HepG2 (cell line): ENCODE measurements around the gene PREX1. TPM values are rescaled to one million over a fixed set of nuclear protein-coding genes. Genes with fewer than 3 reads are reported as not detected.

Experiments used
- BRCA1 ChIP-seq: sonication (generic); formaldehyde crosslinking; IDR thresholded peaks from 2 replicates; pipeline ENCODE4 v1.4.0; 2020; ENCODE audit warnings: missing genetic modification reagents
- REPIN1 ChIP-seq: sonication (generic); formaldehyde crosslinking; IDR thresholded peaks from 2 replicates; pipeline ENCODE4 v1.8.0; 2022; ENCODE audit warnings: missing genetic modification reagents, low read depth, mild to moderate bottlenecking, borderline replicate concordance
- polyA plus RNA-seq, 8 experiments: library from polyadenylated mRNA; depleted of rRNA in 3 of 8; stranded (reverse) in 7 of 8; unstranded in 1 of 8; fragments of >200 nt; fragmentation: Illumina TruSeq in 4 of 8; extraction: Trizol in 4 of 8; gene quantifications; 2 replicates each; pipeline versions ENCODE4 v1.2.1 to v1.2.3, GENCODE V29; 2011 to 2016; ENCODE audit warnings: low read depth in 4 of 8, missing spikeins in 1 of 8, mixed read lengths in 1 of 8; ENCODE audit not compliant: insufficient read depth in 1 of 8
- total RNA-seq, 5 experiments: library from RNA; depleted of rRNA; stranded (reverse); fragments of >200 nt; fragmentation: Illumina TruSeq; extraction: Trizol; gene quantifications; 2 replicates each; pipeline ENCODE4 v1.2.3, GENCODE V29; 2016; ENCODE audit warnings: low read depth in 1 of 5
- TF ChIP-seq, protein P1 (sequence below): sonication (generic); formaldehyde crosslinking; IDR thresholded peaks from 2 replicates; pipeline ENCODE4 v1.4.0; 2020; ENCODE audit warnings: mild to moderate bottlenecking, missing genetic modification reagents, borderline replicate concordance
- TF ChIP-seq, protein P2 (sequence below): sonication (generic); formaldehyde crosslinking; IDR thresholded peaks from 2 replicates; pipeline ENCODE4 v1.4.0; 2020; ENCODE audit warnings: missing genetic modification reagents, mild to moderate bottlenecking, borderline replicate concordance
- TF ChIP-seq, protein P3 (sequence below): sonication (generic); formaldehyde crosslinking; IDR thresholded peaks from 2 replicates; pipeline ENCODE4 v1.9.0; 2021; ENCODE audit warnings: mild to moderate bottlenecking, missing genetic modification reagents

The PREX1 gene
- total and polyA plus RNA-seq, 2 of the 13 experiments (the other 11 are each of a cell fraction or from before 2014, with no cell fraction given): 0.02 to 0.04 TPM

DNA sequence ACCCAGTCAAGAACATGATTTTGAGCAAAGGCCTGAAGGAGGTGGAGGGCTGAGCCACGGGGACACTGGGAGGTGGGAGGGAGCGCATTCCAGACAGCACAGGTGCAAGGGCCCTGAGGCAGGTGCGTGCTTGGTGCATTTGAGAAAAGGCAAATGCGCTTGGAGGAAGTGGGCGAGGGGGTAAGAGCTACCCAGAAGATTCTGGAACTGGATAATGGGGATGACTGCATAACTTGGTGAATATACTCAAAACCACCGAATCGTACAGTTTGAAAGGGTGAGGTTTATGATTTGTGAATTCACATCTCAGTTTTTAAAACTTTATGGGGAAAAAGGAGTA is 9.8 kb downstream of the PREX1 start (continued):
- TF ChIP-seq, protein P1, sequence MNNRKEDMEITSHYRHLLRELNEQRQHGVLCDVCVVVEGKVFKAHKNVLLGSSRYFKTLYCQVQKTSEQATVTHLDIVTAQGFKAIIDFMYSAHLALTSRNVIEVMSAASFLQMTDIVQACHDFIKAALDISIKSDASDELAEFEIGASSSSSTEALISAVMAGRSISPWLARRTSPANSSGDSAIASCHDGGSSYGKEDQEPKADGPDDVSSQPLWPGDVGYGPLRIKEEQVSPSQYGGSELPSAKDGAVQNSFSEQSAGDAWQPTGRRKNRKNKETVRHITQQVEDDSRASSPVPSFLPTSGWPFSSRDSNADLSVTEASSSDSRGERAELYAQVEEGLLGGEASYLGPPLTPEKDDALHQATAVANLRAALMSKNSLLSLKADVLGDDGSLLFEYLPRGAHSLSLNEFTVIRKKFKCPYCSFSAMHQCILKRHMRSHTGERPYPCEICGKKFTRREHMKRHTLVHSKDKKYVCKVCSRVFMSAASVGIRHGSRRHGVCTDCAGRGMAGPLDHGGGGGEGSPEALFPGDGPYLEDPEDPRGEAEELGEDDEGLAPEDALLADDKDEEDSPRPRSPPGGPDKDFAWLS: no peak
- TF ChIP-seq REPIN1 (no peak), BRCA1 (CRISPR knock-in tag) (no peak)
- TF ChIP-seq, protein P2, sequence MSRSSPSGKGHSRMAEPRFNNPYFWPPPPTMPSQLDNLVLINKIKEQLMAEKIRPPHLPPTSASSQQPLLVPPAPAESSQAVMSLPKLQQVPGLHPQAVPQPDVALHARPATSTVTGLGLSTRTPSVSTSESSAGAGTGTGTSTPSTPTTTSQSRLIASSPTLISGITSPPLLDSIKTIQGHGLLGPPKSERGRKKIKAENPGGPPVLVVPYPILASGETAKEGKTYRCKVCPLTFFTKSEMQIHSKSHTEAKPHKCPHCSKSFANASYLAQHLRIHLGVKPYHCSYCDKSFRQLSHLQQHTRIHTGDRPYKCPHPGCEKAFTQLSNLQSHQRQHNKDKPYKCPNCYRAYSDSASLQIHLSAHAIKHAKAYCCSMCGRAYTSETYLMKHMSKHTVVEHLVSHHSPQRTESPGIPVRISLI (CRISPR knock-in tag): no peak
- TF ChIP-seq, protein P3, sequence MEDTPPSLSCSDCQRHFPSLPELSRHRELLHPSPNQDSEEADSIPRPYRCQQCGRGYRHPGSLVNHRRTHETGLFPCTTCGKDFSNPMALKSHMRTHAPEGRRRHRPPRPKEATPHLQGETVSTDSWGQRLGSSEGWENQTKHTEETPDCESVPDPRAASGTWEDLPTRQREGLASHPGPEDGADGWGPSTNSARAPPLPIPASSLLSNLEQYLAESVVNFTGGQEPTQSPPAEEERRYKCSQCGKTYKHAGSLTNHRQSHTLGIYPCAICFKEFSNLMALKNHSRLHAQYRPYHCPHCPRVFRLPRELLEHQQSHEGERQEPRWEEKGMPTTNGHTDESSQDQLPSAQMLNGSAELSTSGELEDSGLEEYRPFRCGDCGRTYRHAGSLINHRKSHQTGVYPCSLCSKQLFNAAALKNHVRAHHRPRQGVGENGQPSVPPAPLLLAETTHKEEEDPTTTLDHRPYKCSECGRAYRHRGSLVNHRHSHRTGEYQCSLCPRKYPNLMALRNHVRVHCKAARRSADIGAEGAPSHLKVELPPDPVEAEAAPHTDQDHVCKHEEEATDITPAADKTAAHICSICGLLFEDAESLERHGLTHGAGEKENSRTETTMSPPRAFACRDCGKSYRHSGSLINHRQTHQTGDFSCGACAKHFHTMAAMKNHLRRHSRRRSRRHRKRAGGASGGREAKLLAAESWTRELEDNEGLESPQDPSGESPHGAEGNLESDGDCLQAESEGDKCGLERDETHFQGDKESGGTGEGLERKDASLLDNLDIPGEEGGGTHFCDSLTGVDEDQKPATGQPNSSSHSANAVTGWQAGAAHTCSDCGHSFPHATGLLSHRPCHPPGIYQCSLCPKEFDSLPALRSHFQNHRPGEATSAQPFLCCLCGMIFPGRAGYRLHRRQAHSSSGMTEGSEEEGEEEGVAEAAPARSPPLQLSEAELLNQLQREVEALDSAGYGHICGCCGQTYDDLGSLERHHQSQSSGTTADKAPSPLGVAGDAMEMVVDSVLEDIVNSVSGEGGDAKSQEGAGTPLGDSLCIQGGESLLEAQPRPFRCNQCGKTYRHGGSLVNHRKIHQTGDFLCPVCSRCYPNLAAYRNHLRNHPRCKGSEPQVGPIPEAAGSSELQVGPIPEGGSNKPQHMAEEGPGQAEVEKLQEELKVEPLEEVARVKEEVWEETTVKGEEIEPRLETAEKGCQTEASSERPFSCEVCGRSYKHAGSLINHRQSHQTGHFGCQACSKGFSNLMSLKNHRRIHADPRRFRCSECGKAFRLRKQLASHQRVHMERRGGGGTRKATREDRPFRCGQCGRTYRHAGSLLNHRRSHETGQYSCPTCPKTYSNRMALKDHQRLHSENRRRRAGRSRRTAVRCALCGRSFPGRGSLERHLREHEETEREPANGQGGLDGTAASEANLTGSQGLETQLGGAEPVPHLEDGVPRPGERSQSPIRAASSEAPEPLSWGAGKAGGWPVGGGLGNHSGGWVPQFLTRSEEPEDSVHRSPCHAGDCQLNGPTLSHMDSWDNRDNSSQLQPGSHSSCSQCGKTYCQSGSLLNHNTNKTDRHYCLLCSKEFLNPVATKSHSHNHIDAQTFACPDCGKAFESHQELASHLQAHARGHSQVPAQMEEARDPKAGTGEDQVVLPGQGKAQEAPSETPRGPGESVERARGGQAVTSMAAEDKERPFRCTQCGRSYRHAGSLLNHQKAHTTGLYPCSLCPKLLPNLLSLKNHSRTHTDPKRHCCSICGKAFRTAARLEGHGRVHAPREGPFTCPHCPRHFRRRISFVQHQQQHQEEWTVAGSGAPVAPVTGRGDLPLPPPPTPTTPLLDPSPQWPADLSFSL: no peak
